HG03575 (cell line): ENCODE results near the gene STPG1.

ENCODE experiments used
- ATAC-seq: cut with Tn5 transposase; IDR thresholded peaks from one replicate; pipeline ENCODE4 v1.9.1; 2021; ENCODE audit not compliant: unreplicated experiment, insufficient number of reproducible peaks, low FRiP score; ENCODE audit errors: extremely low read depth

STPG1 gene

GRCh38 chr1:24409535-24409934, 4.0 kb downstream of the STPG1 start:
- no peak for ATAC-seq

GRCh38 chr1:24406788-24407187, 6.8 kb downstream of the STPG1 start:
- ATAC-seq: no peak

GRCh38 chr1:24403806-24404205, 9.8 kb downstream of the STPG1 start:
- ATAC-seq: no peak

GRCh38 chr1:24400065-24400464, 13.5 kb downstream of the STPG1 start:
- ATAC-seq: no peak

- ATAC-seq: no peak
Observed at GRCh38 chr1:24393892-24394291, 19.7 kb downstream of the STPG1 start.

GRCh38 chr1:24392982-24393650, 20.5 kb downstream of the STPG1 start:
- no peak for ATAC-seq

- no peak for ATAC-seq
Observed at GRCh38 chr1:24392604-24392946, 21.0 kb downstream of the STPG1 start.

- ATAC-seq: peak; percentile 46
Observed at GRCh38 chr1:24391882-24392603, 21.5 kb downstream of the STPG1 start.

GRCh38 chr1:24390924-24391782, 22.4 kb downstream of the STPG1 start:
- ATAC-seq: no peak

GRCh38 chr1:24389231-24389678, 24.3 kb downstream of the STPG1 start:
- no peak for ATAC-seq

GRCh38 chr1:24388331-24388885, 25.2 kb downstream of the STPG1 start:
- no peak for ATAC-seq

- ATAC-seq: no peak
Observed at GRCh38 chr1:24387636-24388175, 25.9 kb downstream of the STPG1 start.

GRCh38 chr1:24386931-24387330, 26.7 kb downstream of the STPG1 start:
- no peak for ATAC-seq

- no peak for ATAC-seq
Observed at GRCh38 chr1:24386241-24386640, 27.3 kb downstream of the STPG1 start.

GRCh38 chr1:24385160-24385940, 28.2 kb downstream of the STPG1 start:
- no peak for ATAC-seq

GRCh38 chr1:24384251-24385090, 29.1 kb downstream of the STPG1 start:
- no peak for ATAC-seq

GRCh38 chr1:24383381-24383940, 30.1 kb downstream of the STPG1 start:
- ATAC-seq: no peak
